ENCODE results near the gene ZNF80.

ZNF80 gene

GRCh38 chr3:114221165-114221880, 16.1 kb downstream of the ZNF80 start:
- DNase-seq (ENCODE audit: low read depth, low spot score) = peak; percentile 17
- no peak for TF ChIP-seq CTCF (IDR thresholded peaks at IDR 0.05; ENCODE audit: low read depth, low read length)
- no peak overlapping the region for H3K4me3 ChIP-seq (ENCODE audit: low read depth, low read length)
- in situ Hi-C loops (cut with HindIII; ENCODE audit: low sequenced_read_pairs) = no loop called here

- in situ Hi-C loops (cut with HindIII; ENCODE audit: low sequenced_read_pairs) = no loop called here
- no peak for TF ChIP-seq CTCF (IDR thresholded peaks at IDR 0.05; ENCODE audit: low read depth, low read length)
- DNase-seq (ENCODE audit: low read depth, low spot score) = no peak
- H3K4me3 ChIP-seq (ENCODE audit: low read depth, low read length) = no peak overlapping the region
Measured at GRCh38 chr3:114219741-114220140, 17.6 kb downstream of the ZNF80 start.

DNA sequence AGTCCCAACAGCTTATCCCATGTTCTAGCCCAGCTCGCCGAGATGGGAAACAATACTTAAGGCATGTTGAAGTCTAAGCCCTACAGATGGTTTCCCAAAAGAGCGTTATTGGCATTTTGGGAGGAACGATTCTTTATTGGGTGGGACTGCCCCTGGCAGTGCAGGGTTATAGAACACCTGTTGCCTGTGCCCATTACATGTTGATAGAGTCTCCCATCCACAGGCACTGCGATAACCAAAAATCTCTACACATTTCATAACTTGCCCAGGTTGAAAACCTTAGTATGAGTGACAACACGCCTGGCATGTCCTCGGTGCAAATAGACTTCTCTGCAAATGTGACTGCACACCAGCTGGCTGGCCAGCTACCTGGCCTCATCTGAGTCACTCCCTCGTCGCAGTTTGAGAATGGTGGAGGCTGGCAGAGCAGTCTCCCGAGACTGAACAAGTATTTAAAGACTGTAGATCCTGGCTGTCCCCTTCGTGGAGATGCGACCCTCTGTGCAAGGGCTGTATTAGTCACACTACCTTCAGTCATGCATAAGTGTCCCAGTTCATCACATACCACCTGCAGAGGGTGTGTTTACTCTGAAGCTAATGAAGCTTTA, 18.7 kb downstream of the ZNF80 start:
- TF ChIP-seq CTCF (IDR thresholded peaks at IDR 0.05; ENCODE audit: low read depth, low read length) = no peak
- in situ Hi-C loops (cut with HindIII; ENCODE audit: low sequenced_read_pairs) = no loop called here
- H3K4me3 ChIP-seq (ENCODE audit: low read depth, low read length) = no peak overlapping the region
- no peak for DNase-seq (ENCODE audit: low read depth, low spot score)

GRCh38 chr3:114218006-114218405, 19.4 kb downstream of the ZNF80 start:
- in situ Hi-C loops (cut with HindIII; ENCODE audit: low sequenced_read_pairs) = no loop called here
- no peak overlapping the region for H3K4me3 ChIP-seq (ENCODE audit: low read depth, low read length)
- DNase-seq (ENCODE audit: low read depth, low spot score) = peak; percentile 8
- no peak for TF ChIP-seq CTCF (IDR thresholded peaks at IDR 0.05; ENCODE audit: low read depth, low read length)

GRCh38 chr3:114217266-114217665, 20.1 kb downstream of the ZNF80 start:
- TF ChIP-seq CTCF (IDR thresholded peaks at IDR 0.05; ENCODE audit: low read depth, low read length) = no peak
- DNase-seq (ENCODE audit: low read depth, low spot score) = peak; percentile 8
- no peak overlapping the region for H3K4me3 ChIP-seq (ENCODE audit: low read depth, low read length)
- in situ Hi-C loops (cut with HindIII; ENCODE audit: low sequenced_read_pairs) = no loop called here

- DNase-seq (ENCODE audit: low read depth, low spot score) = peak; percentile 79
- no peak overlapping the region for H3K4me3 ChIP-seq (ENCODE audit: low read depth, low read length)
- in situ Hi-C loops (cut with HindIII; ENCODE audit: low sequenced_read_pairs) = no loop called here
- no peak for TF ChIP-seq CTCF (IDR thresholded peaks at IDR 0.05; ENCODE audit: low read depth, low read length)
Measured at GRCh38 chr3:114216186-114216970, 21.0 kb downstream of the ZNF80 start.
